SK-N-MC (cell line): ENCODE data around the gene YARS2.

Experiments
- EZH2 ChIP-seq: fragments of 200-600 bp; sonication (generic); IDR thresholded peaks from one replicate; pipeline ENCODE4 v1.6.1; 2017; ENCODE audit warnings: antibody characterized with exemption
- FOXP2 ChIP-seq: optimal IDR thresholded peaks from 2 replicates; pipeline ENCODE3; 2011; ENCODE audit warnings: mild to moderate bottlenecking, moderate library complexity; ENCODE audit not compliant: insufficient read depth; ENCODE audit errors: extremely low read length, control extremely low read depth
- POLR2AphosphoS5 ChIP-seq: IDR thresholded peaks from 2 replicates; pipeline ENCODE4 v1.6.1; 2012; ENCODE audit warnings: mild to moderate bottlenecking, low read depth, low read length, borderline replicate concordance

GRCh38 chr12:32804301-32804700 lies 48.6 kb upstream of the YARS2 start:
- TF ChIP-seq POLR2AphosphoS5, result no peak
- no peak for TF ChIP-seq EZH2
- no peak for TF ChIP-seq FOXP2
